Measurements from ENCODE around the gene IRF6.

DNA sequence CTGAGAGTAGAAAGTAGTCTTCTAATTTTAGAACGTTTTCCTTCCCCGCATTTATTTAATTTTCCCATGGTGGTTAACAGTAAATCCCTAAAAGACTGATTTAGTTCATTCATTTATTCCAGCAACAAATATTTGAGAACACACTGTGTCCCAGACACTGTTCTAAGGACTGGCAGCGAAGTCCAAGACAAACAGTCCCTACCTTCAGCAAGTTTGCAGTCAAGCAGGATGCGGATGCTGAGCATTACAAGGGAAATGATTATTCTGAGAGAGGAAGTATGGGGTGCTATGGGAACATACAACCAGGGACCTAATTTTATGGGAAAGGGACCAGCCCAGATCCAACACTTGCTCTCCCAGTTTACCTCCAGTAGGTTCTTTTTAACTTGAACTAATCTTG is 20.4 kb downstream of the IRF6 start:
- no peak for TF ChIP-seq POLR2A (IDR thresholded peaks at IDR 0.05; ENCODE audit: extremely low read depth, insufficient read length)
- TF ChIP-seq, protein P1, sequence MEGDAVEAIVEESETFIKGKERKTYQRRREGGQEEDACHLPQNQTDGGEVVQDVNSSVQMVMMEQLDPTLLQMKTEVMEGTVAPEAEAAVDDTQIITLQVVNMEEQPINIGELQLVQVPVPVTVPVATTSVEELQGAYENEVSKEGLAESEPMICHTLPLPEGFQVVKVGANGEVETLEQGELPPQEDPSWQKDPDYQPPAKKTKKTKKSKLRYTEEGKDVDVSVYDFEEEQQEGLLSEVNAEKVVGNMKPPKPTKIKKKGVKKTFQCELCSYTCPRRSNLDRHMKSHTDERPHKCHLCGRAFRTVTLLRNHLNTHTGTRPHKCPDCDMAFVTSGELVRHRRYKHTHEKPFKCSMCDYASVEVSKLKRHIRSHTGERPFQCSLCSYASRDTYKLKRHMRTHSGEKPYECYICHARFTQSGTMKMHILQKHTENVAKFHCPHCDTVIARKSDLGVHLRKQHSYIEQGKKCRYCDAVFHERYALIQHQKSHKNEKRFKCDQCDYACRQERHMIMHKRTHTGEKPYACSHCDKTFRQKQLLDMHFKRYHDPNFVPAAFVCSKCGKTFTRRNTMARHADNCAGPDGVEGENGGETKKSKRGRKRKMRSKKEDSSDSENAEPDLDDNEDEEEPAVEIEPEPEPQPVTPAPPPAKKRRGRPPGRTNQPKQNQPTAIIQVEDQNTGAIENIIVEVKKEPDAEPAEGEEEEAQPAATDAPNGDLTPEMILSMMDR (IDR thresholded peaks at IDR 0.05; ENCODE audit: low read depth, low read length), result no peak
- TF ChIP-seq, protein P2, sequence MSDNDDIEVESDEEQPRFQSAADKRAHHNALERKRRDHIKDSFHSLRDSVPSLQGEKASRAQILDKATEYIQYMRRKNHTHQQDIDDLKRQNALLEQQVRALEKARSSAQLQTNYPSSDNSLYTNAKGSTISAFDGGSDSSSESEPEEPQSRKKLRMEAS (IDR thresholded peaks at IDR 0.05; ENCODE audit: low read depth, low read length), result no peak
- no peak for TF ChIP-seq MYC (IDR thresholded peaks at IDR 0.05; ENCODE audit: low read depth, low read length)

Data from NB4 (cell line).